K562 (cell line): ENCODE results near the gene RHOU. TPM values are rescaled to one million over a fixed set of nuclear protein-coding genes. Genes with fewer than 3 reads are reported as not detected.

Experiments
- ATAC-seq: fragments of 200-7000 bp; cut with Tn5 transposase; 3 replicates; pipeline ENCODE4 v1.9.1; 2020; ENCODE audit warnings: moderate library complexity
- BruUV-seq: library from RNA; stranded (reverse); fragments of 400-500 nt; replicated peaks from 2 replicates; lab custom pipeline; 2021; lab: Mats Ljungman, UMichigan
- CTCF ChIA-PET: fragments of 300-600 bp; formaldehyde crosslinking; extraction: SDS; loops from one replicate; lab custom pipeline; 2021; ENCODE audit warnings: low intra/inter-chr PET ratio; lab: Yijun Ruan, JAX
- POLR2A ChIA-PET: fragments of 300-600, 350-650 bp; sonication (Branson Sonifier 250); formaldehyde crosslinking; extraction: SDS; loops from one replicate; lab custom pipeline; 2021; ENCODE audit warnings: antibody characterized with exemption, inconsistent platforms; lab: Yijun Ruan, JAX
- DNase-seq, 4 experiments: peaks; one replicate each; pipeline versions ENCODE4 v3.0.0 to v3.0.0-alpha.2; 2011 to 2018; ENCODE audit warnings: low spot score in 3 of 4, mixed read lengths in 3 of 4; ENCODE audit errors: extremely low read depth in 1 of 4
- FAIRE-seq: peaks from 2 replicates; lab custom pipeline; 2011; peaks lifted over from hg19 to GRCh38; lab: Jason Lieb, UNC
- H2AFZ ChIP-seq: 2 replicates; pipeline ENCODE4 v1.6.0; 2011; ENCODE audit warnings: low read depth, low read length, control low read depth, inconsistent platforms
- H3K27ac ChIP-seq: fragments of 200-600 bp; 3 replicates; pipeline ENCODE4 v1.8.0; 2011; ENCODE audit warnings: low read depth, mild to moderate bottlenecking, control low read depth, inconsistent platforms, low read length, moderate library complexity, mixed read lengths; ENCODE audit errors: extremely low read depth
- H3K27me3 ChIP-seq, 2 experiments: fragments of 300-600 bp in 1 of 2; 2 replicates in 1 of 2; 3 replicates in 1 of 2; pipeline versions ENCODE4 v1.6.0 to v1.8.0; 2011; ENCODE audit warnings: inconsistent platforms in 2 of 2, low read length in 2 of 2, mild to moderate bottlenecking in 1 of 2, mixed read lengths in 1 of 2, moderate library complexity in 1 of 2; ENCODE audit not compliant: control insufficient read depth in 2 of 2, insufficient read depth in 2 of 2
- H3K36me3 ChIP-seq: fragments of 300-600 bp; 3 replicates; pipeline ENCODE4 v1.8.0; 2011; ENCODE audit warnings: mild to moderate bottlenecking, low read length, inconsistent platforms; ENCODE audit not compliant: control insufficient read depth, insufficient read depth
- H3K4me1 ChIP-seq, 2 experiments: fragments of 200-600 bp in 1 of 2; replicated peaks in 1 of 2; 2 replicates in 1 of 2; 3 replicates in 1 of 2; pipeline versions ENCODE4 v1.5.1 to v1.8.0; 2011; ENCODE audit warnings: inconsistent platforms in 2 of 2, low read length in 2 of 2, mild to moderate bottlenecking in 1 of 2, mixed read lengths in 1 of 2, moderate library complexity in 1 of 2; ENCODE audit not compliant: control insufficient read depth in 2 of 2, insufficient read depth in 2 of 2
- H3K4me2 ChIP-seq: 2 replicates; pipeline ENCODE4 v1.6.1; 2011; ENCODE audit warnings: low read length, control low read depth, inconsistent platforms, mixed read lengths; ENCODE audit not compliant: insufficient read depth
- H3K4me3 ChIP-seq: fragments of 200-600 bp; sonication (generic), shearing (Covaris generic); 2 replicates; pipeline ENCODE4 v1.5.1; 2016; ENCODE audit warnings: control low read depth, inconsistent platforms
- H3K79me2 ChIP-seq: fragments of 200-600 bp; 3 replicates; pipeline ENCODE4 v1.8.0; 2011; ENCODE audit warnings: low read length, inconsistent platforms; ENCODE audit not compliant: control insufficient read depth, insufficient read depth
- H3K9ac ChIP-seq, 2 experiments: 2 replicates each; pipeline versions ENCODE4 v1.6.0 to v1.6.1; 2011; ENCODE audit warnings: low read depth in 2 of 2, low read length in 2 of 2, control low read depth in 1 of 2, inconsistent platforms in 1 of 2, mild to moderate bottlenecking in 1 of 2, mixed read lengths in 1 of 2; ENCODE audit not compliant: insufficient read depth in 1 of 2
- H3K9me1 ChIP-seq: one replicate; pipeline ENCODE4 v1.6.0; 2011; ENCODE audit warnings: inconsistent platforms, mild to moderate bottlenecking, low read length, moderate library complexity; ENCODE audit not compliant: control insufficient read depth, insufficient read depth
- H3K9me3 ChIP-seq: replicated peaks from 2 replicates; pipeline ENCODE4 v1.5.1; 2011; ENCODE audit warnings: low read depth, low read length, inconsistent platforms; ENCODE audit not compliant: control insufficient read depth, insufficient read depth
- H4K20me1 ChIP-seq: replicated peaks from 2 replicates; pipeline ENCODE4 v1.6.1; 2011; ENCODE audit warnings: low read length, inconsistent platforms, mixed read lengths; ENCODE audit not compliant: control insufficient read depth, insufficient read depth
- CREB3L1 ChIP-seq: fragments of 450-650 bp; IDR thresholded peaks from 2 replicates; pipeline ENCODE4 v1.6.1; 2014; ENCODE audit warnings: low read depth, mild to moderate bottlenecking, moderate library complexity, borderline replicate concordance
- DPF2 ChIP-seq: fragments of 450-650 bp; IDR thresholded peaks from 2 replicates; pipeline ENCODE4 v1.6.1; 2016
- GATAD2A ChIP-seq: fragments of 450-650 bp; IDR thresholded peaks from 2 replicates; pipeline ENCODE4 v1.6.1; 2017
- IRF2 ChIP-seq: sonication (generic); formaldehyde crosslinking; IDR thresholded peaks from 2 replicates; pipeline ENCODE4 v1.8.1; 2022; ENCODE audit warnings: mild to moderate bottlenecking, missing genetic modification reagents
- KAT2B ChIP-seq: IDR thresholded peaks from one replicate; pipeline ENCODE4 v1.6.1; 2012; ENCODE audit warnings: low read depth, mild to moderate bottlenecking, control low read depth, inconsistent platforms, low read length, moderate library complexity
- LCOR ChIP-seq: sonication (generic); formaldehyde crosslinking; IDR thresholded peaks from 2 replicates; pipeline ENCODE4 v1.8.0; 2022; ENCODE audit warnings: mild to moderate bottlenecking, missing genetic modification reagents
- MCM7 ChIP-seq, 2 experiments: fragments of 450-650 bp; IDR thresholded peaks; 2 replicates each; pipeline ENCODE4 v1.6.1; 2016 to 2018
- NFATC3 ChIP-seq: fragments of 450-650 bp; IDR thresholded peaks from 2 replicates; pipeline ENCODE4 v1.6.1; 2017; ENCODE audit warnings: mild to moderate bottlenecking
- OTX1 ChIP-seq: fragments of 450-650 bp; formaldehyde crosslinking; IDR thresholded peaks from 2 replicates; pipeline ENCODE4 v1.4.0; 2022; ENCODE audit warnings: mild to moderate bottlenecking
- TCF7 ChIP-seq: sonication (generic); IDR thresholded peaks from 2 replicates; pipeline ENCODE4 v1.6.1; 2016; ENCODE audit warnings: antibody characterized with exemption, borderline replicate concordance
- TGIF2 ChIP-seq: sonication (generic); formaldehyde crosslinking; IDR thresholded peaks from 2 replicates; pipeline ENCODE4 v1.8.1; 2022; ENCODE audit warnings: mild to moderate bottlenecking, missing genetic modification reagents, moderate library complexity
- VEZF1 ChIP-seq: fragments of 200-800 bp; sonication (Bioruptor generic); IDR thresholded peaks from 2 replicates; pipeline ENCODE4 v1.6.1; 2017; ENCODE audit warnings: missing genetic modification characterization, missing compliant biosample characterization
- ZC3H4 ChIP-seq: sonication (generic); formaldehyde crosslinking; IDR thresholded peaks from 2 replicates; pipeline ENCODE4 v1.9.0; 2021; ENCODE audit warnings: missing genetic modification reagents, borderline replicate concordance
- ZNF699 ChIP-seq: fragments of 250-450 bp; sonication (Bioruptor Pico); IDR thresholded peaks from 2 replicates; pipeline ENCODE4 v1.8.0; 2021; ENCODE audit warnings: mild to moderate bottlenecking, moderate library complexity; ENCODE audit not compliant: insufficient replicate concordance
- ZNF766 ChIP-seq: fragments of 200-800 bp; sonication (Bioruptor generic); conservative IDR thresholded peaks from 2 replicates; pipeline ENCODE4 v1.6.1; 2016; ENCODE audit warnings: missing genetic modification characterization, missing compliant biosample characterization
- WGBS: fragments of 100-300 bp; shearing (Covaris generic); methylation state at CpG from one replicate; pipeline ENCODE4 v1.1.6; 2016; ENCODE audit warnings: low coverage, mixed read lengths; ENCODE audit not compliant: insufficient coverage; ENCODE audit errors: missing lambda C conversion rate; 5-methylcytosine and 5-hydroxymethylcytosine counted together
- in situ Hi-C: fragments of 300-500 bp; cut with MboI; formaldehyde crosslinking; loops from 4 replicates; pipeline ENCODE4 v1.15.0; 2018; ENCODE audit warnings: inconsistent platforms, mixed read lengths
- intact Hi-C: fragments of 100-400 bp; cut with micrococcal nuclease; formaldehyde crosslinking; loops from 2 replicates; pipeline ENCODE4 v1.14.2; 2022
- polyA plus RNA-seq, 8 experiments: library from polyadenylated mRNA; depleted of rRNA in 4 of 8; stranded (reverse) in 5 of 8; unstranded in 3 of 8; fragments of >200 nt; fragmentation: Nextera tagmentation in 2 of 8; fragmentation: Illumina TruSeq in 1 of 8; extraction: Ambion mirVana in 2 of 8; extraction: Trizol in 1 of 8; gene quantifications; 2 replicates each; pipeline versions ENCODE4 v1.2.1 to v1.2.3, GENCODE V29; 2011 to 2014; ENCODE audit warnings: inconsistent platforms in 1 of 8, missing spikeins in 1 of 8
- total RNA-seq, 7 experiments: library from RNA; depleted of rRNA in 6 of 7; stranded (reverse); fragments of >200 nt in 6 of 7; fragmentation: Illumina TruSeq in 2 of 7; extraction: Trizol in 2 of 7; gene quantifications; 2 replicates each; pipeline versions ENCODE4 v1.2.1 to v1.2.3, GENCODE V29; 2011 to 2021; ENCODE audit warnings: low replicate concordance in 1 of 7

Gene RHOU
- total and polyA plus RNA-seq, 9 of the 15 experiments (the other 6 are each of a cell fraction or from before 2014, with no cell fraction given), result 0.07 TPM; not detected in 8

GRCh38 chr1:228781809-228782661 lies 46.8 kb downstream of the RHOU start:
- FAIRE-seq (peak; percentile 75), ATAC-seq (no peak), DNase-seq (no peak)
- CTCF ChIA-PET, result no interaction called here
- no peaks in the 10 kb centered on the region for H3K9me1 ChIP-seq
- no peak overlapping the region for H3K4me3 ChIP-seq
- H3K4me2 ChIP-seq, result no peak overlapping the region
- in situ Hi-C loops (no loop called here), intact Hi-C loops (no loop called here)
- 3% methylated on average over 10 of the region's 10 CpGs for WGBS
- no peak overlapping the region for H3K9ac ChIP-seq
- H3K9me3 ChIP-seq, result no peaks in the 10 kb centered on the region
- H3K27me3 ChIP-seq, result peaks cover 3 to 21% of the 10 kb centered on the region in 2 experiments; a peak in 3 of 5 replicates
- POLR2A ChIA-PET, result interaction anchor here (0.6 kb wide), 1 partner anchor 28 kb away, joined by 3 read pairs; no protein-coding TSS in a partner anchor
- no peaks in the 10 kb centered on the region for H3K79me2 ChIP-seq
- no peaks in the 10 kb centered on the region for H3K36me3 ChIP-seq
- H3K4me1 ChIP-seq, result no peaks in the 10 kb centered on the region
- no peak overlapping the region for H2AFZ ChIP-seq
- no TSS peak for BruUV-seq
- no peak overlapping the region; the same call in 2 of the 3 replicates for H3K27ac ChIP-seq
- H4K20me1 ChIP-seq, result no peaks in the 10 kb centered on the region
- peak; percentile 9; the same call in 1 of the 2 replicates for TF ChIP-seq OTX1
- no peak for TF ChIP-seq ZC3H4 (CRISPR knock-in tag)
- no peak for TF ChIP-seq MCM7 (IDR thresholded peaks at IDR 0.05)
- no peak for TF ChIP-seq TGIF2 (CRISPR knock-in tag)
- no peak for TF ChIP-seq GATAD2A
- TF ChIP-seq TCF7, result no peak
- TF ChIP-seq LCOR (CRISPR knock-in tag), result no peak
- TF ChIP-seq DPF2, result no peak
- TF ChIP-seq VEZF1, result no peak
- no peak for TF ChIP-seq ZNF766 (CRISPR knock-in tag)
- TF ChIP-seq ZNF699 (CRISPR knock-in tag), result no peak
- TF ChIP-seq IRF2 (CRISPR knock-in tag), result peak; percentile 63; the same call in 1 of the 2 replicates
- no peak for TF ChIP-seq KAT2B
- no peak for TF ChIP-seq CREB3L1
- no peak for TF ChIP-seq NFATC3
- TF ChIP-seq, all 486 proteins: peak for 2
